Measurements from ENCODE around the gene PXT1.

Gene PXT1

DNA sequence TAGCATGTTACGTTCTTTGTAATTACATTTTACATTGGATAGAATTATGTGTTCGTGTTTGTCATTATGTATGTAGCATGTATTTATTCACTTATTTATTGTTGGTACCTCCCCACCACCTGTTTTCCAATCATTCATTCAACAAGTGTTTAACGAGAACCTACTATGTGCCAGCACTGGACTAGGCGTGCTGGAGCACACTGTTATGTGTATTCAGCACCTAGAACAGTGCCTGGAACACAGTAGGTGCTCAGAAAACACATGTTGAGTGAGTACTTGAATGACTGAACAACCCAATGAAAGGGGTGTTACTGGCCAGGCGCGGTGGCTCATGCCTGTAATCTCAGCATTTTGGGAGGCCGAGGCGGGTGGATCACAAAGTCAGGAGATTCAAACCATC lies 66.5 kb downstream of the PXT1 start:
- Histone ChIP-seq H3K27me3 (ENCODE audit: insufficient read depth, low read depth) (no peaks in the 10 kb centered on the region), H3K79me2 (ENCODE audit: insufficient read depth, low read depth) (no peaks in the 10 kb centered on the region), H4K20me1 (ENCODE audit: insufficient read depth) (no peaks in the 10 kb centered on the region), H3K9ac (no peak overlapping the region), H3K27ac (no peak overlapping the region), H3K36me3 (ENCODE audit: insufficient read depth) (no peaks in the 10 kb centered on the region), H2AFZ (ENCODE audit: low read depth) (no peak overlapping the region), H3K4me3 (IDR thresholded peaks at IDR 0.05; ENCODE audit: insufficient read depth, low read depth, low read length) (no peak overlapping the region), H3K4me1 (ENCODE audit: low read depth, poor library complexity, severe bottlenecking) (no peaks in the 10 kb centered on the region), H3K4me2 (no peak overlapping the region)
- TF ChIP-seq, protein P1, sequence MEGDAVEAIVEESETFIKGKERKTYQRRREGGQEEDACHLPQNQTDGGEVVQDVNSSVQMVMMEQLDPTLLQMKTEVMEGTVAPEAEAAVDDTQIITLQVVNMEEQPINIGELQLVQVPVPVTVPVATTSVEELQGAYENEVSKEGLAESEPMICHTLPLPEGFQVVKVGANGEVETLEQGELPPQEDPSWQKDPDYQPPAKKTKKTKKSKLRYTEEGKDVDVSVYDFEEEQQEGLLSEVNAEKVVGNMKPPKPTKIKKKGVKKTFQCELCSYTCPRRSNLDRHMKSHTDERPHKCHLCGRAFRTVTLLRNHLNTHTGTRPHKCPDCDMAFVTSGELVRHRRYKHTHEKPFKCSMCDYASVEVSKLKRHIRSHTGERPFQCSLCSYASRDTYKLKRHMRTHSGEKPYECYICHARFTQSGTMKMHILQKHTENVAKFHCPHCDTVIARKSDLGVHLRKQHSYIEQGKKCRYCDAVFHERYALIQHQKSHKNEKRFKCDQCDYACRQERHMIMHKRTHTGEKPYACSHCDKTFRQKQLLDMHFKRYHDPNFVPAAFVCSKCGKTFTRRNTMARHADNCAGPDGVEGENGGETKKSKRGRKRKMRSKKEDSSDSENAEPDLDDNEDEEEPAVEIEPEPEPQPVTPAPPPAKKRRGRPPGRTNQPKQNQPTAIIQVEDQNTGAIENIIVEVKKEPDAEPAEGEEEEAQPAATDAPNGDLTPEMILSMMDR (conservative IDR thresholded peaks at IDR 0.05; ENCODE audit: low read depth, low read length): no peak

DNA sequence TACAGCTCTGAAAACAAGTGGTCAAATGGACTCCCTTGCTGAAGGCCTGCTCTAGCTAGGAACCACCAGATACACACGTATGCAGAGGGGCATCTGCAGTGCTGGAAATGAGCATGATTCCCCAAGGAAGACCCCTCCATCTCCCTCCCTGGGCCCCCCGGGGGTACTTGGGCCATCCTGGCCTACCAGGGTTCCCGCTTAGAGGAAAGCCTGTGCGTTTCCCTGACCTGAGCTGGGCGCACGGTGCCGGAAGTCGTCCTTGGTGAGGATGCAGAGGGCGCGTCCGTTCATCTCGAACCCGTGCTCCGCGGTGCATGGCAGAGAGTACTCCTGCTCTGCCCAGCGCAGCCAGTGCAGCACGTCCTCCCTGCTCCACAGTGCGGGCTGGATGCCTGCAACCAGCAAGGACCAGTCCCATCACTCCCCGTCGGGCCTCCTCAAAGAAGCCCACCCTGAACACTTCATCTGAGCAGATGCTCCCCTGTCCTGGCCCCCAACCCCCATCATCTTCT lies 67.0 kb downstream of the PXT1 start:
- no peaks in the 10 kb centered on the region for H3K4me1 ChIP-seq (ENCODE audit: low read depth, poor library complexity, severe bottlenecking)
- TF ChIP-seq, protein P1 (conservative IDR thresholded peaks at IDR 0.05; ENCODE audit: low read depth, low read length): no peak
- H3K79me2 ChIP-seq (ENCODE audit: insufficient read depth, low read depth): no peaks in the 10 kb centered on the region
- H3K4me2 ChIP-seq: no peak overlapping the region
- H2AFZ ChIP-seq (ENCODE audit: low read depth): no peak overlapping the region
- H3K36me3 ChIP-seq (ENCODE audit: insufficient read depth): no peaks in the 10 kb centered on the region
- no peak overlapping the region for H3K9ac ChIP-seq
- H4K20me1 ChIP-seq (ENCODE audit: insufficient read depth): no peaks in the 10 kb centered on the region
- H3K27ac ChIP-seq: no peak overlapping the region
- H3K4me3 ChIP-seq (IDR thresholded peaks at IDR 0.05; ENCODE audit: insufficient read depth, low read depth, low read length): no peak overlapping the region
- H3K27me3 ChIP-seq (ENCODE audit: insufficient read depth, low read depth): no peaks in the 10 kb centered on the region

DNA sequence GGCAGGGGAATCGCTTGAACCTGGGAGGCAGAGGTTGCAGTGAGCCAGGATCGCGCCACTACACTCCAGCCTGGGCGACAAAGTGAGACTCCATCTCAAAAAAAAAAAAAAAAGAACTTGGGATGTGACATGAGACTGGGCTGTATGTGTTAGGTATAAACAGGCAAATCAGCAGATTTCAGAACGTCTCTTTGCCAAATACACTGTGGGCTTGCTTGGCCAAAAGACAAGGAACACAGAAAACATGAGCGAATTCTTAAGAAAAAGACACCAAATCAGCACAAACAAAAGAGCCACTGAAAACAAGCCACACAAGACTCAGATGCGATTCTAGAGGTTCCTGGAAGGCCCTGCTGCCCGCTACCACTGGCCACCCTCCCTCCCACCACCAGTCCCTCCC lies 67.7 kb downstream of the PXT1 start:
- Histone ChIP-seq H3K27ac (no peak overlapping the region), H2AFZ (ENCODE audit: low read depth) (no peak overlapping the region), H4K20me1 (ENCODE audit: insufficient read depth) (no peaks in the 10 kb centered on the region), H3K4me3 (IDR thresholded peaks at IDR 0.05; ENCODE audit: insufficient read depth, low read depth, low read length) (no peak overlapping the region), H3K36me3 (ENCODE audit: insufficient read depth) (no peaks in the 10 kb centered on the region), H3K4me1 (ENCODE audit: low read depth, poor library complexity, severe bottlenecking) (no peaks in the 10 kb centered on the region), H3K79me2 (ENCODE audit: insufficient read depth, low read depth) (no peaks in the 10 kb centered on the region), H3K9ac (no peak overlapping the region), H3K27me3 (ENCODE audit: insufficient read depth, low read depth) (no peaks in the 10 kb centered on the region), H3K4me2 (no peak overlapping the region)
- TF ChIP-seq, protein P1 (conservative IDR thresholded peaks at IDR 0.05; ENCODE audit: low read depth, low read length): no peak

DNA sequence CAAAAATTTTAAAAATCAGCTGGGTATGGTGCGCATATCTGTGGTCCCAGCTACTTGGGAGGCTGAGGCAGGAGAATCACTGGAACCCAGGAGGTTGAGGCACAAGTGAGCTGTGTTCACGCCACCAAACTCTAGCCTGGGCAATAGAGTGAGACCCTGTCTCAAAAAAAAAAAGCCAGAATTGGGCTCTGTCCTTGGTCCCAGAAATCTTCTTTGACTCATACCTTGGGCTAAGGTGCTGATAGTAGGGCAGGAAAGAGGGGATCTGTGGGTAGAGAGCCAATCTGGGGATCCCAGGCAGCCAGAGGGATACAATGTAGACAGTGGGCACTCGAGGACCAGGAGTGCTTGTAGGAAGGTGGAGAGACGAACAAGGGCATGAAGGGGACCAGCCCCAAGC lies 68.5 kb downstream of the PXT1 start:
- no peaks in the 10 kb centered on the region for H3K79me2 ChIP-seq (ENCODE audit: insufficient read depth, low read depth)
- TF ChIP-seq, protein P1 (conservative IDR thresholded peaks at IDR 0.05; ENCODE audit: low read depth, low read length): no peak
- H3K9ac ChIP-seq: no peak overlapping the region
- no peak overlapping the region for H2AFZ ChIP-seq (ENCODE audit: low read depth)
- H3K4me2 ChIP-seq: no peak overlapping the region
- no peaks in the 10 kb centered on the region for H3K4me1 ChIP-seq (ENCODE audit: low read depth, poor library complexity, severe bottlenecking)
- H3K4me3 ChIP-seq (IDR thresholded peaks at IDR 0.05; ENCODE audit: insufficient read depth, low read depth, low read length): no peak overlapping the region
- no peaks in the 10 kb centered on the region for H4K20me1 ChIP-seq (ENCODE audit: insufficient read depth)
- H3K27ac ChIP-seq: no peak overlapping the region
- H3K36me3 ChIP-seq (ENCODE audit: insufficient read depth): no peaks in the 10 kb centered on the region
- no peaks in the 10 kb centered on the region for H3K27me3 ChIP-seq (ENCODE audit: insufficient read depth, low read depth)

All from KMS-11 (cell line).